Measurements from ENCODE around the gene MPIG6B.

Gene MPIG6B

GRCh38 chr6:31700740-31701401 lies 22.3 kb upstream of the MPIG6B start:
- DNase-seq (ENCODE audit: extremely low read depth, low read depth), result no peak

GRCh38 chr6:31701666-31702404 lies 21.3 kb upstream of the MPIG6B start:
- TF ChIP-seq, protein P1, sequence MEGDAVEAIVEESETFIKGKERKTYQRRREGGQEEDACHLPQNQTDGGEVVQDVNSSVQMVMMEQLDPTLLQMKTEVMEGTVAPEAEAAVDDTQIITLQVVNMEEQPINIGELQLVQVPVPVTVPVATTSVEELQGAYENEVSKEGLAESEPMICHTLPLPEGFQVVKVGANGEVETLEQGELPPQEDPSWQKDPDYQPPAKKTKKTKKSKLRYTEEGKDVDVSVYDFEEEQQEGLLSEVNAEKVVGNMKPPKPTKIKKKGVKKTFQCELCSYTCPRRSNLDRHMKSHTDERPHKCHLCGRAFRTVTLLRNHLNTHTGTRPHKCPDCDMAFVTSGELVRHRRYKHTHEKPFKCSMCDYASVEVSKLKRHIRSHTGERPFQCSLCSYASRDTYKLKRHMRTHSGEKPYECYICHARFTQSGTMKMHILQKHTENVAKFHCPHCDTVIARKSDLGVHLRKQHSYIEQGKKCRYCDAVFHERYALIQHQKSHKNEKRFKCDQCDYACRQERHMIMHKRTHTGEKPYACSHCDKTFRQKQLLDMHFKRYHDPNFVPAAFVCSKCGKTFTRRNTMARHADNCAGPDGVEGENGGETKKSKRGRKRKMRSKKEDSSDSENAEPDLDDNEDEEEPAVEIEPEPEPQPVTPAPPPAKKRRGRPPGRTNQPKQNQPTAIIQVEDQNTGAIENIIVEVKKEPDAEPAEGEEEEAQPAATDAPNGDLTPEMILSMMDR (IDR thresholded peaks at IDR 0.05; ENCODE audit: low read depth, low read length, missing control alignments), result no peak
- DNase-seq (ENCODE audit: extremely low read depth, low read depth), result no peak
- H3K4me3 ChIP-seq (replicated peaks; ENCODE audit: low read depth, low read length), result peak overlapping the region; percentile 66

More at GRCh38 chr6:31700740-31701401, 22.3 kb upstream of the MPIG6B start:
- TF ChIP-seq, protein P1 (IDR thresholded peaks at IDR 0.05; ENCODE audit: low read depth, low read length, missing control alignments), result no peak
- H3K4me3 ChIP-seq (replicated peaks; ENCODE audit: low read depth, low read length), result no peak overlapping the region

GRCh38 chr6:31702405-31702818 lies 20.8 kb upstream of the MPIG6B start:
- DNase-seq (ENCODE audit: extremely low read depth, low read depth), result no peak
- peak overlapping the region; percentile 66 for H3K4me3 ChIP-seq (replicated peaks; ENCODE audit: low read depth, low read length)
- TF ChIP-seq, protein P1 (IDR thresholded peaks at IDR 0.05; ENCODE audit: low read depth, low read length, missing control alignments), result no peak

DNA sequence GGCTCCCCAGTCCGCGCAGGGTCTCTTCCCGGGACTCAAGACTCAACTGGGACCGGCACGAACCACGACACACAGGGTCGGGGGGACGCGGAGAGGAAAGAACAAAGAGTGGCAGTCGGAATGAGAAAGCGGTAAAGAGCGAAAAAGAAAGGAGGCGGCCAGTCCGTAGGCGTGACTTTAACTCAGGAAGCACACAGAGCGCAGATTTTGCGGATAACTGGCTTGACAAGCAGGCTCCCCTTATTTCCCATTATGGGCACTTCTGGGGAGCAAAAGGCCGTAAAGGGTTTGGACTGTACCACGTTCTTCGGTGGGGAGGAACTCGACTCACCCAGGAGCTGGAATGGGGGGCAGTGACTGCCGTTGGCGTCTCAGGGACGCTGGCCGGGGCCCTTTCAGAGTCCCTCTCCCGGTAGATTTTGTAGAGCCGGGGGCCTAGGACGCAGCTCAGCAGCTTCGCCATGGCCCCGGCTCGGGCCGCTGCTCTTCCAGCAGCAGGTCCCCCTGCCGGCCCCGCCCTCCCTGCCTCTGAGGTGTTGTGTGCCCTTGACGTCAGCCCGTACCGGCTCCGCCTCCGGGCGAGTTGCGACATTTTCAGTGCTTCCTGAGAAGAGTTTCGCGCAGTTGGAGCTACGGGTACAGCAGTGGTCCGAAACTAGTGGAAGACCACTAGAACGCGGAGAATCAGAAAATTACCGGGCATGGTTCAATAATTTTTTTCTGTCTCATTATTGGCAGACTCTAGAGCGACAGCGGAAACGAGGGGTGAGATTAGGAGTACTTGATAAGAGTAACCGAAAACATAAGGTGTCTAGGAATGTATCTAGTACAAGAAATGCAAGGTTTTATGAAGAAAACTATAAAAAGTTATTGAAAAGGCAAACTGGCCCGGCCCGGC lies 20.1 kb upstream of the MPIG6B start, which contains the start of gene ABHD16A:
Gene ABHD16A, minus strand, starts transcription at position 506 of the 898 bp plus-strand sequence. Its CDS starts 43 bp downstream, at position 463.
- peak within 1 kb of the TSS; percentile 66 for H3K4me3 ChIP-seq (replicated peaks; ENCODE audit: low read depth, low read length)
- peak; percentile 95 for DNase-seq (ENCODE audit: extremely low read depth, low read depth)
- TF ChIP-seq, protein P1 (IDR thresholded peaks at IDR 0.05; ENCODE audit: low read depth, low read length, missing control alignments), result no peak

DNA sequence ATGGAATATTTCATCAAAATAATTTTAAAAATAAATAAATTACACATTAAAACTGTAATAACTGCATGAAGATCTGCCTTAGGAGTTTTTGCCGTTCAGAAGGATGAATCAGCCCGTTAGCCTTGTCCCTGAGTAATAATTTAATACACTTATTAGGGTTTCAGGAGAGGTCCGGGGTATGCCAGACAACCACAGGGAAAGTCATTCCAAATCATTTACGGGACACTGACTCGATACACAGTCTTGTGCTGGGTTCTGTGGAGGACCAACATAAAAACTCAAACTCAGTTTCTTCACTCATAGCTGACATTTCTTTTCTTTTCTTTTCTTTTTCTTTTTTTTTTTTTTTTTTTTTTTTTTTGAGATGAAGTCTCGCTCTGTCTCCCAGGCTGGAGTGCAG lies 17.2 kb upstream of the MPIG6B start:
- no peak for DNase-seq (ENCODE audit: extremely low read depth, low read depth)
- H3K4me3 ChIP-seq (replicated peaks; ENCODE audit: low read depth, low read length), result no peak overlapping the region
- TF ChIP-seq, protein P1 (IDR thresholded peaks at IDR 0.05; ENCODE audit: low read depth, low read length, missing control alignments), result no peak

- no peak for DNase-seq (ENCODE audit: extremely low read depth, low read depth)
- no peak within 1 kb of the TSS for H3K4me3 ChIP-seq (replicated peaks; ENCODE audit: low read depth, low read length)
- TF ChIP-seq, protein P1 (IDR thresholded peaks at IDR 0.05; ENCODE audit: low read depth, low read length, missing control alignments), result no peak
These were observed 16.6 kb upstream of the MPIG6B start, which contains the start of gene LY6G6F for GRCh38 chr6:31706599-31706998. Gene LY6G6F, plus strand, starts transcription at chr6:31706866. Its CDS starts 41 bp downstream, at chr6:31706907.

Measured in HFF-Myc (cell line).